Esophagus squamous epithelium (tissue), 4 donors: ENCODE data around the gene WDPCP.

ENCODE experiments used
- CTCF ChIP-seq, 6 experiments: fragments of 450-650 bp in 4 of 6; fragments of 200-600 bp in 2 of 6; sonication (generic) in 2 of 6; IDR thresholded peaks; one replicate each; pipeline ENCODE4 v1.5.1; 2016 to 2019; ENCODE audit warnings: antibody characterized with exemption in 6 of 6, mild to moderate bottlenecking in 4 of 6, moderate library complexity in 4 of 6
- POLR2A ChIP-seq, 4 donors: fragments of 450-650 bp; IDR thresholded peaks; one replicate each; pipeline ENCODE4 v1.6.1; 2017; ENCODE audit warnings: antibody characterized with exemption in 4 of 4, mild to moderate bottlenecking in 4 of 4, moderate library complexity in 3 of 4

- TF ChIP-seq CTCF (IDR thresholded peaks at IDR 0.05) (no peak), POLR2A (IDR thresholded peaks at IDR 0.05) (no peak)
Observed at GRCh38 chr2:63494968-63495367, 93.3 kb downstream of the WDPCP start.
